ENCODE data around the gene ETF1.
A peak's percentile ranks its signal among the peaks of the same experiment; 100 is the strongest.

The ETF1 gene

DNA sequence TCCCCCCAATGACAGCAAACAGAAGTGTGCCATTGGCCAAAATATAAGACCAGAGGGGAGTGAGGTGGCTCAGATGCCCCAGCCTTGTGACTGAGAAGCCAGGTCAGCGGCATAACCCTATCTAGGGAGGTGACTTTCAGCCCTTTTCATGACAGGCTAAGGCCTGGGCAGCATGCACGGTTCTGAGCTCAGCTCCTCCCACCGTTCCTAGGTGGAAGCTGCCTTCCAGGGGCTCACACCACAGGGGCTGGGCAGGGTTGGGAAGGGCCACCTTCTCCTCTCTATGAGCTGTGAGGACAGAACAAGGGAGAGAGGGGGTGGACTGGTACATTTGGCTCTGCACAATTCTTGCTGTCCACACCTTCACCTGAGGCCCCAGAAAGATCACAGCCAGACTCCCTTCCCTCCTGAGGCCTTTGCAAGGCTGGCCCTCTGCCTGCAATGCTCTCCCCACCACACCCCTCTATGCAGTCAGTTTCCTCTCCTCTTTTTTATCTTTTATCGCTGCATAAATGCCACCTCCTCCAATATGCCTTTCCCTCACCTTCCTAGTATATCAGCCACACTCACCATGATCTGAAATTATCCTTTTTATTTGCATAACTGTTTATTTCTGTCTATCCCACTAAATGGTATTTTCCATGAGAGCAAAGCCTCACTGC, 82.9 kb downstream of the ETF1 start:
- Histone ChIP-seq H3K4me3 (ENCODE audit: low read length) (no peak overlapping the region), H4K20me1 (ENCODE audit: insufficient read depth, low read length) (no peaks in the 10 kb centered on the region), H3K27me3 (replicated peaks; ENCODE audit: insufficient read depth, low read length) (no peaks in the 10 kb centered on the region; the same call in 1 of the 2 replicates), H3K4me2 (ENCODE audit: low read depth, low read length) (no peak overlapping the region), H3K4me1 (ENCODE audit: low read length) (peaks cover 8% of the 10 kb centered on the region), H3F3A (ENCODE audit: insufficient read depth, low read length) (peaks cover 6% of the 10 kb centered on the region; the same call in 1 of the 2 replicates), H3K9ac (ENCODE audit: low read length) (no peak overlapping the region), H3K27ac (ENCODE audit: low read length) (no peak overlapping the region), H3K79me2 (ENCODE audit: low read length) (no peaks in the 10 kb centered on the region), H3K9me2 (replicated peaks; ENCODE audit: insufficient read depth, low read length) (no peaks in the 10 kb centered on the region), H2AFZ (ENCODE audit: low read length) (peak overlapping the region; percentile 68; the same call in 1 of the 2 replicates), H3K36me3 (replicated peaks; ENCODE audit: insufficient read depth, low read length) (no peaks in the 10 kb centered on the region), H3K9me3 (replicated peaks; ENCODE audit: insufficient read depth, low read length) (no peaks in the 10 kb centered on the region)
- no peak for TF ChIP-seq EZH2 (optimal IDR thresholded peaks at IDR 0.05; ENCODE audit: low read depth, low read length)
- no peak for TF ChIP-seq CTCF (IDR thresholded peaks at IDR 0.05; ENCODE audit: low read length)
- no peak for TF ChIP-seq EZH2phosphoT487 (IDR thresholded peaks at IDR 0.05; ENCODE audit: low read length)
- no peak for DNase-seq

DNA sequence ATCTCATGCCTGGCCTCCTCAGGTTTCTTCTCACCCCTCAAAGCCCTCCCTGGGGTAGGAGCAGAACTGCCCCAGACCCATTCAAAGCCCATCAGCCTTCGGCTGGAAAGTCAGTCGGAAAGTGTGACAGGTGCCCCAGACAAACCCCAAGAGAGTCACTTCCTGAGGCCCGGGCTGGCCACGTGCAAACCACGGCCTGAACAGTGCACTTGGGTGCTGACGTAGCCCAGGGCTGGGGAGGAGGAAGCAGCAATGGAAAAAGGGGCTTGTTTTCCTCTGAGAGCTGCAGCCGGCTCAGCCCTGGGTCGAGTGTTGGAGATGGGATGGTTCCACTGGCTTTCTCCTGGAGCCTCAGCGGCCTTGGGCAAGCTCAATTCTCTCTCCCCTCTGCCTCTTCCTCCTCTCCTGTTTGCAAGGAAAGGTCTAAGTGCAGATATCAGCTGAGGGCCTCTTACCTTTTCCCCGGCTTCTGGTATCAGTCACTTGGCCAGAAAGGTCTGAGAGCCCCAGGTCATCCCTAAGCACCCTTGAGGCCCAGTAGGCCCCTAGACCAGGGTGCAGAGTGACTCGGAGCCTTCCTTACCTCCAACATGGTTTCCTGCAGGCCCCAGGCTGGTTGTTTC, 83.6 kb downstream of the ETF1 start:
- Histone ChIP-seq H3K79me2 (ENCODE audit: low read length) (no peaks in the 10 kb centered on the region), H3K4me2 (ENCODE audit: low read depth, low read length) (no peak overlapping the region), H3K27ac (ENCODE audit: low read length) (no peak overlapping the region), H3K36me3 (replicated peaks; ENCODE audit: insufficient read depth, low read length) (no peaks in the 10 kb centered on the region), H4K20me1 (ENCODE audit: insufficient read depth, low read length) (no peaks in the 10 kb centered on the region), H3K27me3 (replicated peaks; ENCODE audit: insufficient read depth, low read length) (no peaks in the 10 kb centered on the region; the same call in 1 of the 2 replicates), H2AFZ (ENCODE audit: low read length) (peak overlapping the region; percentile 68), H3K4me1 (ENCODE audit: low read length) (peaks cover 8% of the 10 kb centered on the region), H3K9me3 (replicated peaks; ENCODE audit: insufficient read depth, low read length) (no peaks in the 10 kb centered on the region), H3F3A (ENCODE audit: insufficient read depth, low read length) (peaks cover 3% of the 10 kb centered on the region; the same call in 1 of the 2 replicates), H3K9me2 (replicated peaks; ENCODE audit: insufficient read depth, low read length) (no peaks in the 10 kb centered on the region), H3K9ac (ENCODE audit: low read length) (no peak overlapping the region), H3K4me3 (ENCODE audit: low read length) (no peak overlapping the region)
- TF ChIP-seq CTCF (IDR thresholded peaks at IDR 0.05; ENCODE audit: low read length) (no peak), EZH2 (optimal IDR thresholded peaks at IDR 0.05; ENCODE audit: low read depth, low read length) (no peak), EZH2phosphoT487 (IDR thresholded peaks at IDR 0.05; ENCODE audit: low read length) (no peak)
- peak; percentile 45 for DNase-seq

- no peak overlapping the region for H3K4me2 ChIP-seq (ENCODE audit: low read depth, low read length)
- H3K27ac ChIP-seq (ENCODE audit: low read length) = no peak overlapping the region
- H3K4me1 ChIP-seq (ENCODE audit: low read length) = peaks cover 8% of the 10 kb centered on the region
- H3F3A ChIP-seq (ENCODE audit: insufficient read depth, low read length) = no peaks in the 10 kb centered on the region
- H3K9ac ChIP-seq (ENCODE audit: low read length) = no peak overlapping the region
- H3K79me2 ChIP-seq (ENCODE audit: low read length) = no peaks in the 10 kb centered on the region
- no peak for DNase-seq
- TF ChIP-seq EZH2phosphoT487 (IDR thresholded peaks at IDR 0.05; ENCODE audit: low read length) (no peak), EZH2 (optimal IDR thresholded peaks at IDR 0.05; ENCODE audit: low read depth, low read length) (no peak), CTCF (IDR thresholded peaks at IDR 0.05; ENCODE audit: low read length) (no peak)
- no peaks in the 10 kb centered on the region for H3K9me2 ChIP-seq (replicated peaks; ENCODE audit: insufficient read depth, low read length)
- H3K9me3 ChIP-seq (replicated peaks; ENCODE audit: insufficient read depth, low read length) = no peaks in the 10 kb centered on the region
- H3K4me3 ChIP-seq (ENCODE audit: low read length) = no peak overlapping the region
- no peaks in the 10 kb centered on the region for H4K20me1 ChIP-seq (ENCODE audit: insufficient read depth, low read length)
- no peaks in the 10 kb centered on the region; the same call in 1 of the 2 replicates for H3K27me3 ChIP-seq (replicated peaks; ENCODE audit: insufficient read depth, low read length)
- H2AFZ ChIP-seq (ENCODE audit: low read length) = peak overlapping the region; percentile 68
- H3K36me3 ChIP-seq (replicated peaks; ENCODE audit: insufficient read depth, low read length) = no peaks in the 10 kb centered on the region
These were observed 84.2 kb downstream of the ETF1 start for GRCh38 chr5:138458856-138459255.

All from MM.1S (cell line).